ENCODE results near the gene FCRL6.

GRCh38 chr1:159778266-159778665 lies 23.9 kb upstream of the FCRL6 start:
- TF ChIP-seq CTCF (optimal IDR thresholded peaks at IDR 0.05 in 1 of 3, IDR thresholded peaks at IDR 0.05 in 1 of 3, conservative IDR thresholded peaks at IDR 0.05 in 1 of 3; ENCODE audit: extremely low read depth in 1 of 3, insufficient read depth in 2 of 3, low read length in 3 of 3) (no peak), EZH2 (IDR thresholded peaks at IDR 0.05; ENCODE audit: low read length) (no peak)
